ENCODE measurements around the gene AGAP2. TPM values are rescaled to one million over a fixed set of nuclear protein-coding genes. Genes with fewer than 3 reads are reported as not detected.
"Not testable (repeated sequence)": the region's sequence is repeated elsewhere in the genome, so short reads cannot be mapped to it uniquely, and the experiment has no call there.

The AGAP2 gene
- total RNA-seq, 1 donor from 2014 or later, result 57.1 TPM

GRCh38 chr12:57725851-57726150 is 12.7 kb downstream of the AGAP2 start:
- intact Hi-C loops (cut with micrococcal nuclease), result loop anchor here (2.0 kb wide), 1 partner anchor 17 kb away; no protein-coding TSS in a partner anchor

GRCh38 chr12:57724936-57725740 is 13.4 kb downstream of the AGAP2 start:
- intact Hi-C loops (cut with micrococcal nuclease), result no loop called here

GRCh38 chr12:57724003-57724935 is 14.3 kb downstream of the AGAP2 start:
- intact Hi-C loops (cut with micrococcal nuclease), result no loop called here

- intact Hi-C loops (cut with micrococcal nuclease), result no loop called here
Observed at GRCh38 chr12:57723630-57723962, 14.9 kb downstream of the AGAP2 start.

GRCh38 chr12:57722716-57723629 is 15.6 kb downstream of the AGAP2 start:
- intact Hi-C loops (cut with micrococcal nuclease), result no loop called here

GRCh38 chr12:57721846-57722608 is 16.5 kb downstream of the AGAP2 start:
- intact Hi-C loops (cut with micrococcal nuclease), result not testable (repeated sequence)

- intact Hi-C loops (cut with micrococcal nuclease), result no loop called here
Observed at GRCh38 chr12:57720606-57721595, 17.6 kb downstream of the AGAP2 start.

- intact Hi-C loops (cut with micrococcal nuclease), result no loop called here
Observed at GRCh38 chr12:57719777-57720605, 18.6 kb downstream of the AGAP2 start.

- intact Hi-C loops (cut with micrococcal nuclease), result no loop called here
Observed at GRCh38 chr12:57718641-57719528, 19.7 kb downstream of the AGAP2 start.

- intact Hi-C loops (cut with micrococcal nuclease), result no loop called here
Observed at GRCh38 chr12:57717846-57718640, 20.5 kb downstream of the AGAP2 start.

- intact Hi-C loops (cut with micrococcal nuclease), result no loop called here
Observed at GRCh38 chr12:57717131-57717530, 21.4 kb downstream of the AGAP2 start.

GRCh38 chr12:57716305-57716704 is 22.2 kb downstream of the AGAP2 start:
- intact Hi-C loops (cut with micrococcal nuclease), result no loop called here

- intact Hi-C loops (cut with micrococcal nuclease), result no loop called here
Observed at GRCh38 chr12:57715786-57716185, 22.8 kb downstream of the AGAP2 start.

GRCh38 chr12:57715036-57715748 is 23.4 kb downstream of the AGAP2 start:
- intact Hi-C loops (cut with micrococcal nuclease), result not testable (repeated sequence)

- intact Hi-C loops (cut with micrococcal nuclease), result no loop called here
Observed at GRCh38 chr12:57713209-57713608, 25.3 kb downstream of the AGAP2 start.

GRCh38 chr12:57712701-57713100 is 25.8 kb downstream of the AGAP2 start:
- intact Hi-C loops (cut with micrococcal nuclease), result no loop called here

Data from T-helper 2 cell treated with Interferon-gamma antibody and Interleukin-4, amounts not matched to agents 100 ng/mL and 5 ng/mL, for 36 hours (primary cell).